GM19438 (cell line): ENCODE measurements around the gene PAGE2.
"Not testable (repeated sequence)": the region's sequence is repeated elsewhere in the genome, so short reads cannot be mapped to it uniquely, and the experiment has no call there.

Experiments
- ATAC-seq: cut with Tn5 transposase; IDR thresholded peaks from one replicate; pipeline ENCODE4 v1.9.1; 2021; ENCODE audit warnings: low read depth; ENCODE audit not compliant: unreplicated experiment

PAGE2 gene

GRCh38 chrX:55088795-55089489 lies at the start of gene PAGE2:
Gene PAGE2, plus strand, starts transcription at chrX:55089018. Its CDS starts 1,003 bp downstream, at chrX:55090021.
- no peak for ATAC-seq

- ATAC-seq, result no peak
These were observed 49.3 kb upstream of the PAGE2 start for GRCh38 chrX:55039471-55039870.

GRCh38 chrX:55041514-55041913 lies 47.3 kb upstream of the PAGE2 start:
- ATAC-seq, result no peak

- ATAC-seq, result not testable (repeated sequence)
These were observed 38.2 kb upstream of the PAGE2 start for GRCh38 chrX:55050599-55050998.

GRCh38 chrX:55056820-55057674 lies 31.8 kb upstream of the PAGE2 start:
- no peak for ATAC-seq

- ATAC-seq, result no peak
These were observed 31.1 kb upstream of the PAGE2 start for GRCh38 chrX:55057675-55058249.

- not testable (repeated sequence) for ATAC-seq
These were observed 21.6 kb upstream of the PAGE2 start for GRCh38 chrX:55067180-55067579.

- ATAC-seq, result no peak
These were observed 16.5 kb upstream of the PAGE2 start for GRCh38 chrX:55072286-55072685.

- no peak for ATAC-seq
These were observed 13.9 kb upstream of the PAGE2 start, which contains the start of gene PAGE2B for GRCh38 chrX:55074851-55075467. Gene PAGE2B, plus strand, starts transcription at chrX:55075030. Its CDS starts 1,012 bp downstream, at chrX:55076042.

GRCh38 chrX:55098691-55099090 lies 9.9 kb downstream of the PAGE2 start:
- ATAC-seq, result no peak

GRCh38 chrX:55099162-55099561 lies 10.3 kb downstream of the PAGE2 start:
- no peak for ATAC-seq

- no peak for ATAC-seq
These were observed 13.9 kb downstream of the PAGE2 start for GRCh38 chrX:55102754-55103153.

- ATAC-seq, result no peak
These were observed 18.4 kb downstream of the PAGE2 start for GRCh38 chrX:55107262-55107661.

GRCh38 chrX:55107911-55108310 lies 19.1 kb downstream of the PAGE2 start:
- no peak for ATAC-seq

GRCh38 chrX:55109306-55109705 lies 20.5 kb downstream of the PAGE2 start:
- no peak for ATAC-seq

- no peak for ATAC-seq
These were observed 22.9 kb downstream of the PAGE2 start for GRCh38 chrX:55111578-55112254.

- not testable (repeated sequence) for ATAC-seq
These were observed 27.8 kb downstream of the PAGE2 start for GRCh38 chrX:55116589-55116988.

- ATAC-seq, result no peak
These were observed 29.8 kb downstream of the PAGE2 start for GRCh38 chrX:55118574-55118973.

GRCh38 chrX:55119271-55119670 lies 30.5 kb downstream of the PAGE2 start:
- ATAC-seq, result no peak

- no peak for ATAC-seq
These were observed 30.9 kb downstream of the PAGE2 start for GRCh38 chrX:55119712-55120111.
